NCI-H345 treated with DMSO at 0.1 percent for 48 hours (cell line): ENCODE data around the gene NAALADL2.
"Not testable (repeated sequence)": the region's sequence is repeated elsewhere in the genome, so short reads cannot be mapped to it uniquely, and the experiment has no call there.

Experiments
- DNase-seq: peaks from one replicate; lab custom pipeline; 2025; ENCODE audit not compliant: unreplicated experiment; lab: John Stamatoyannopoulos, UW

Gene NAALADL2

DNA sequence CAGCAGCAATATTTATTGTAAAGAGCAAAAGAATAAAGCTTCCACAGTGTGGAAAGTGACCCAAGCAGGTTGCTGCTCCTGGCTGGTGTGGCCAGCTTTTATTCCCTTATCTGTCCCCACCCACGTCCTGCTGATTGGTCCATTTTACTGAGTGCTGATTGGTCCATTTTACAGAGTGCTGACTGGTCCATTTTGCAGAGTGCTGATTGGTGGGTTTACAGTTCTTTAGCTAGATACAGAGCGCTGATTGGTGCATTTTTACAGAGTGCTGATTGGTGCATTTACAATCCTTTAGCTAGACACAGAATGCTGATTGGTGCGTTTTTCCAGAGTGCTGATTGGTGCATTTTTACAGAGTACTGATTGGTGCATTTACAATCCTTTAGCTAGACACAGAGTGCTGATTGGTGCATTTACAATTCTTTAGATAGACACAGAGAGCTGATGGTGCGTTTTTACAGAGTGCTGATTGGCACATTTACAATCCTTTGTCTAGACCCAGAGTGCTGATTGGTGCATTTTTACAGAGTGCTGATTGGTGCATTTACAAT, 601.8 kb downstream of the NAALADL2 start:
- DNase-seq = not testable (repeated sequence)

DNA sequence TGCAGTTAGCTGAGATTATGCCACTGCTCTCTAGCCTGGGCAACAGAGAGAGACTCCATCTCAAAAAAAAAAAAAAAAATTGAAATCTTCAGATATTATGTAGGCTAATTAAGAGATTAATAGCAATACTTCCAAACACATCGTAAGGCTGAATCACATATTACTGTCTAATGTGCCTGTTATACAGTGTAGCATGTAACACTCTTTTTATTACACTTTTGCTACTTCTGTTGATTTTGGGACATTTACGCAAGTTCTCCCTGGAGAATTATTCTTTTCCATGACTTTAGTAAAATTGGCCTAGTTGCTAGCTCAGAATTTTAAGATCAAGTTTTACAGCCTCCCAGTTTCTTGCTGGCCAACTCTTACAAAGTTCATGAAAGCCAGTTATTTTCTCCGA, 605.2 kb downstream of the NAALADL2 start:
- DNase-seq = no peak

DNA sequence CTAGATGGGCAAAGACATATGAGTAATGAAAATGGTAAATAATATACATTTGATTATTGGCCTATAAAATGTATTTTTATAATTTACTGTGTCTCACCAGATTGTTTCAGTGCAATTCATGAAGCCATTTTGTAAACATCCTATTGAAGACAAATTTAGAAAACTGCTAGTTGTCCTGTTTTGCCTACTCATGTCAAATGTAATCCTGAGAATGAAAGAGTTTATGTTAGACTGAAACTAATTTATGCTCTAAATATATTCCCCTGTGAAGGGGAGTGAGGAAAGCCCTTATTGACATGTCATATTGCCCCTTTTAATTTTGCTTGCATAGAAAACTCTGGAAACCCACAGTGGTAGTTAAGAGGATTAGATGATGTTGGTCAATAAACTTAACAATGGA, 610.0 kb downstream of the NAALADL2 start:
- DNase-seq = no peak

DNA sequence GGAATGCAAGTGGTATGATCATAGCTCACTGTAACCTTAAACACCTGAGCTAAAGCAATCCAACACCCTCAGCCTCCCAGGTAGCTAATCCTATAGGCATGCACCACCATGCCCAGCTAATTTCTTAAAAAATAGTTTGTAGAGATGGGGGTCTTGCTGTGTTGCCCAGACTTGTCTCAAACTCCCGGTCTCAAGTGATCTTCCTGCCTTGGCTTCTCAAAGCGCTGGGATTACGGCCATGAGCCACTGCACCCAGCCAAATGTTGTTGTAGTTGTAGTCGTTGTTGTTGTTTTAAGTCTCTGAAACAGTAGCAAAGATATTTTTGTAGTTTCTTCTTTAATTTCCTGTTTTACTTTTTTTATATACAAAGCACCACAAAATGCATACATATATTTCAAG, 616.6 kb downstream of the NAALADL2 start:
- no peak for DNase-seq

DNA sequence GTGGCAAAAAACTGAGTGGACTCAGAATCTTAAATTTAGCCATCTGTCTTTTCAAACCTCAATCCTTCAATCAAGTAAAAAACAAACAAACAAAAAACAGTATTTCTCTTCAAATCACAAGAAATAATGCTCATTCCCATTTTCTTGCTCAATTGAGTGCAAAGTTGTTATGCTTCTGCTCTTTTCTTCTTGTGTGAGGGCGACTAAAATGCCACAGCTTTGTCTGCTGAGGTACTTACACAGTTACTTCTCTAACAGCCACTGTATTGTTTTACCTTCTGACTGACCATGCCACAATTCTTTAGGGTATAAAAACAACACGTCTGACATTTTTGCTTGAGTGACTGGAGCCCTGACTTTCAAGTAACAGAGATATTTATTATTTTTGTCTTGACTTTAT, 617.4 kb downstream of the NAALADL2 start:
- no peak for DNase-seq

DNA sequence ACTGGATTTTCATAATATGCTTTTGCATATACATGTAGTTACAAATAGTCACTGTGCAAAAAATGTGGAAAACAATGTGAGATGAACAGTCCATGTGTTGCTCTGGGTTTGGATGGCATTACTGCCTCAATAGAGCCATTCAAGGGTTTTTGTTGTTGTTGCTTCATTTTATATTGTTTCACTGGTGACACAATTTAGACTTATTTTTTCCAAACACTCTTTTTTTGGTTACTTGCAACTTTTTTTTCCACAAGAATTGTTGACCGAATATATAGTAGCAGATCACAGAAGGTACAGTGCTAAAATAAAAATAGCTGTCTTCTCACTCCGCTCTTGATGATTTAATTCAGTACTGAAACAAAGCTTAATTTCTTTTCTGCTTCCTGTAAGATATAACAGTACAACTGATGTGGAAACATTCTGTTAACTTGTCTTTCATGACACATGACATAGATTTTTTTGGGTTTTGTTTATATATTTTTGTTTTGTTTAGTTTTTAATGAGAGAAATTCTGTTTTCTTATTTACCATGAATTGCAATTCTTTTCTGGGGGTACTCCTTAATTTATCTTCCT, 618.6 kb downstream of the NAALADL2 start:
- DNase-seq = no peak

DNA sequence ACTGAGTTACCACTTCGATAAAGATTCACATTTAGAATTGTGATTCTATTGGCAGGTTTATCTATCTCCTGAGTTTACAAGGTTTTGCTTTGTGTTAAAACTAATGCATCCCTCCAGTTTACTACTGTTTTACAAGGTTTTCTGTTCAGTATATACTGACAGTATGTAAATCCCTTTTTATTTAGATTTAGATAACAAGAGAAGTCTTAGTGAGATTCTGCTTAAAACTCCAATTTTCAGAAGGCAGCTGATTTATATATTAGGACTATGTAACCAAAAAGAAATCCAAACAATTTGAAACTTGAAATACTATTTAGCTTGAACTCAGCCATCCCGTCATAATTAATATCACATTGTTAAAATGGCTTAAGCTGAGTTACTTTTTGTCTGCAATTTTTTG, 619.2 kb downstream of the NAALADL2 start:
- no peak for DNase-seq

DNA sequence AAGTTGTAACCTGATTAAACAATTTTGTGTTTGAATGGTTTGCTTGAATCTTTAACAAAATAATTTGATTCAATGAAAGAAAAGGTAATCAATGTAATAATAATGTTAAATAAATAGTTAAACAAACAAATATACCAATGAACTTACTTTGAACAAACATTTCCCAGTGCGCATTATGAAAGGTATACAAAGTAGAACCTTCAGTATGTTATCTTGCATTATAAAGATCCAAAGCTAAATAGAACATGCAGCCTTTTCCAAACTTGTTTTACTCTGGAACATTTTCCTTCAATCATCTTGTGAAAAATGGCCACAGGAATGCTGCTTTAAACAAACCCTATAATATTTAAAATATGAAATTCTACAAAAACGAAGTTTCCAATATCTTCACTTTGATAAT, 620.0 kb downstream of the NAALADL2 start:
- no peak for DNase-seq

DNA sequence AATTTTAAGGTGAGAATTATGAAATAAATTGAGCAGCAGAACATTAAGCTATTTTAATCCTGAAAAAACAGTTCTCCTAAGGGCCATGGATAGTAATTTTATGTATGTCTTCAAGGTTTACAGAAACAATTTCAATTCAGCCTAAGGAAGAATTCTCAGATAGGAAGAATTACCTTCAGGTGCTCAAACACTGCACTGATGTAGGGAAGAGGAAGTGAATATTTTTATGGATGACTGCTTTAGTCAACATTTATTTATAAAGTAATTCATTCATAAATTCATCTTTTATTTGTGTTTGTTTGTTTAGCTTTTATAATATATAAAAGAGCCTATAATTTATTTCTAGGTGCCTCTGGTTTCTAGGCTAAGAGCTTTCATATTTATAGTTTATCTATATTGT, 620.7 kb downstream of the NAALADL2 start:
- no peak for DNase-seq

DNA sequence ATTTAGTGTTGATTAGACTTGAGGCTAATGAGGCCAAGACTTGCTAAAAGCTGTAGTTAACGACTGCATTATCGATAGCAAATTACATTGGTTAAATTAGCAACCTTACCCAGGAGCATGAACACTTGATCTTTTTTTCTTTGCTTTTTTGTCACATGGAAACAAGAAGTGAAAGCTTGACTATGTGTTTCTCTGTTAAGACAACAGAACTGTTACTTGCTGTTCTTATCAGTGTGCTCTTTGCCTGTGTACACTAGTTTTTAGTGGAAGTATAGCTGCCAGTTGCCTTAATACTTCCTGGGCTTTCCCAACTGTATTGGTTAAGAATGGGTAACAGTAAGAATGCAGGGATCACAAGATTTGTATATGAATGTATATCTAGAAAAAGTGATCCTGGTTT, 625.5 kb downstream of the NAALADL2 start:
- no peak for DNase-seq

DNA sequence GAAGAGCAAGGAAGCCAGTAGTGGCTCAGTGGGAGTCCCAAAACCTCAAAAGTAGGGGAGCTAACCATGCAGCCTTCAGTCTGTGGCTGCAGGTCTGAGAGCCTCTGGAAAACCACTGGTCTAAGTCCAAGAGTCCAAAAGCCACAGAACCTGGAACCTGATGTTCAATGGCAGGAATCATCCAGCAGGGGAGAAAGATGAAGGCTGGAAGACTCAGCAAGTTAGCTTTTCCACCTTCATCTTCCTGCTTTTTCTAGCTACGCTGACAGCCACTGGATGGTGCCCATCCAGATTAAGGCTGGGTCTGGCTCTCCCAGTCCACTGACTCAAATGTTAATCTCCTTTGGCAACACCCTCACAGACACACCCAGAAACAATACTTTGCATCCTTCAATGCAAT, 626.3 kb downstream of the NAALADL2 start:
- DNase-seq = no peak

DNA sequence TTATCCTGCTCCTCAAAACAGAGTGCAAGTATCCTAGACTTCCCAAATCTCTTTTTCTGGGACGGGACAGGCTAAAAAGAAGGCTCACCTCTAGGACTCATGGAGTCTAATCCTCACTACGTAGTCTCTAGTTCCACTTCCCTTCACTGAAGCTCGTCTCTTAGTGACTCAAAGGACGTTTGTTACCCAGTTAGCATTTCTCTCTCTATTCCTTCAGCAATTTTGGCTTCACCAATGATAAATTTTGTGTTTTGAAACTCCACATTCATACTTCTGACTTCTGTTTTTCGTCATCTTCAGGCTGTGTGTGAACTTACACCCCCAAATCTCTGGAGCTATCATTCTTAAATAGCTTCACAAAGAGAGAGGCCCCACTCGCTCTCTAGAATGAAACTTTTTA, 627.1 kb downstream of the NAALADL2 start:
- no peak for DNase-seq

DNA sequence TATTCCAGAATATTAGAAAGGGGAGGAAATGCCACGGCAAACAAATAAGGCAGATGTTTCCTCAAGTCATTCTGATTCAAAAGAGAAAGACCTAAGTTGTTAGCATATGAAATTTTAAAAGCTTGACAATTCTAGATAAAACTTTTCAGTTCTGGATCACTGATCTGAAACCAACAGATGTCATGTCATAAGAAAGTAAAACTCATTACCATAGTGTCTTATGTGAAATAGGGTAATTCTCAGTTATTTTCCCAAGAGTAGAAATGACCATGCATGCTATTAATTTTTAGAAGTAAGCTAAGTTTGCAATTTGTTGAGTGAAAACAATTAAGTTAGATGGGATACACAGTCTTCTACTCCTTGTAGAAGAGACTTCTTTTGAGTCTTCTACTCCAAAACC, 630.3 kb downstream of the NAALADL2 start:
- DNase-seq = no peak

DNA sequence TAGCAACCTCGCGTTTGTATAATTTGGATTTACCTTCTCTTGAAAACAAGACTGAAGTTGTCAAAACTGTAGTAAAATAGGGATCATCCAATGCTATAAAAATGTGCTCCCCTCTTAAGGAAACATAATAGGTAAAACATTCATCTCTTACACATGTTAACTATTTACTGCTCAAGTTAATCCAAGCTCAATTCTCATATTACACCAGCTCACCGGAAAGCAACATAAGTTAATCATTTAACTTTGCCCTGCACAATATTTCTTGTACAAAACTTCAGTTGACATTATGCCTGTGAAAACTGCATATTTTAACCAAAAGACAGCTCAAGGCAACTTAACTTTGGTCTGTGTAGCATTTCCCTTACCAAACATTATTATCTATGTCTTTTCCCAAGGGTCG, 634.2 kb downstream of the NAALADL2 start:
- DNase-seq = no peak

DNA sequence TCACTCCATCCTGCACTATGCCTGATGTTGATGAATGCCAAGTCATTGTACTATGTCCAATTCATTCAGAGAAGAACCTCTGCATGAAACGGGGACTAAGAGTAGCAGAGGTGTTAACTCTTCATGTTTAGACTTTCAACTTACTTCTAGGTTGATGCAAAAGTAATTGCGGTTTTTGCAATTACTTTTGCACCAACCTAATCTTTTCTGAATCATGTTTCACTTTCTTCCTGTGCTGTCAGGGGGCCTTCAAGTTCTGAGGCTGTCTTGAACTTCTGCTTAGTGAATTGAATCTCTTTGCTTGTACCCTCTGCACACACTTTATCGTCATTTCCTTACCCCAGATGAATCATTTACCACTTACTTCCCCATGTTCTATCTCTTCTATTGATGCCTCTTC, 636.2 kb downstream of the NAALADL2 start:
- DNase-seq = no peak

DNA sequence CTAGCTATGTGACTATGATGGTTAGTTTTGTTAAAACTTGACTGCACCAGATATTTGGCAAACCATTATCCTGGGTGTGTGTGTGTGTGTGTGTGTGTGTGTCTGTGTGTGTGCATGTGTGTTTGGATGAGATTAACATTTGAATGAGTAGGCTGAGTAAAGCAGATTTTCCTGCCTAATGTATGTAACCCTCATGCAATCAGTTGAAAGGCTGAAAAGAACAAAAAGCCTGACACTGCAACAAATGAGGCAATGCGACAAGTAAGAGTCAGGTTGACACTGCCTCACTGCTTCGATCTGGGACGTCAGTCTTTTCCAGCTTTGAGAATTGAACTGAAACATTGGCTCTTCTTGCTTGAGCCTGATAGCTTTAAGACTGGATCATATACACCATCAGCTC, 643.0 kb downstream of the NAALADL2 start:
- DNase-seq = no peak

DNA sequence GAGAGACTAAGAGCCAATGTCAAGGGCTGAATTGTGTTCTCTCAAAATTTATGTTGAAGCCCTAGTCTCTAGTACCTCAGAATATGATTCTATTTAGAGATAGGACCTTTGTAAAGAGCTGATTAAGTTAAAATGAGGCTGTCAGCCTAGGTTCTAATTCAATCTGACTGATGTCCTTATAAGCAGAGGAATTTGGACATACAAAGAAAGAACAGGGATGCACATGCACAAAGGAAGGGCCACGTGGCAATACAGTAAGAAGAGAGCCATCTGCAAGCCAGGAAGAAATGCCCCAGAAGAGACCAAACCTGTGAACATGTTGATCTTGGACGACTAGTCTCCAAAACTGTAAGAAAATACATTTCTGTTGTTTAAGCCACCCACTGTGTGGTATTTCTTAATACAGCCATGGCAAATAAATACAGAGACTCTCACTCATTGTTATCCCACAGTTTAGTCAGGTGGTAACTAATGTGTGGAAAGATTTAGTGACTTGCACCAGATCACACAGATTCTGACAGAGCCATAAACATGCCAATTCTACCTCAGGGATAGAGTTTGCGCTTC, 652.2 kb downstream of the NAALADL2 start:
- DNase-seq = no peak

DNA sequence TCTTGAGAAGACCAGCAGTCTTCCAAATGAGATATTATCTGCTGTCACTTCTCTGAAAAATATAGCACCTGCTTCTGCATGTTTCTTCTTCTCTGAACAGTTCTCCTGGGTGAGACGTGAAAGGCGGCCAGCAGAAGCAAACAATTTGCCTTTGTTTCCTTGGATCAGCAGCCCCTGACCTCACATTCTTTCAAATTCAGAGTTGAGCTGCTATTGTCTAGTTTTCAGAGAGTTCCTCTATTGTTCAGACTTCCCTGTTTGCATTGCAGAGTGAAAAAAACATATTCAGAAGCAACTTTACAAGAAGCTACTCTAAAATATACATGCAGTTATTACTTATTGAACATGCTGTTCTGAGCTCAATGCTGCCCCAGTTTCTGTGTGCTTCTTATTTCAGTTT, 653.6 kb downstream of the NAALADL2 start:
- DNase-seq = no peak

DNA sequence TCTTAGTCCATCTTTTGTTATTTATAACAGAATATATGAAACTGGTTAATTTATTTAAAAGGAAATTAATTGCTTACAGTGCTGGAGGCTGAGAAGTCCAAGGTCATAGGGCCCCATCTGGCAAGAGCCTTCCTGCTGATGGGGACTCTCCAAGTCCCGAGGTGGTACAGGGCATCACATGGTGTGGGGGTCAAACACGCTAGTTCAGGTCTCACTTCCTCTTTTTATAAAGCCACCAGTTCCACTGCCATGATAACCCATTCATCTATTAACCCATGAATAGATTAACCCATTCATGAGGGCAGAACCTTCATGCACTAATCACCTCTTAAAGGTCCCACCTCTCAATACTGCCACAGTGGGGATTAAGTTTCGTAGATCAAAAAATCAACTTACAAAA, 659.3 kb downstream of the NAALADL2 start:
- no peak for DNase-seq

DNA sequence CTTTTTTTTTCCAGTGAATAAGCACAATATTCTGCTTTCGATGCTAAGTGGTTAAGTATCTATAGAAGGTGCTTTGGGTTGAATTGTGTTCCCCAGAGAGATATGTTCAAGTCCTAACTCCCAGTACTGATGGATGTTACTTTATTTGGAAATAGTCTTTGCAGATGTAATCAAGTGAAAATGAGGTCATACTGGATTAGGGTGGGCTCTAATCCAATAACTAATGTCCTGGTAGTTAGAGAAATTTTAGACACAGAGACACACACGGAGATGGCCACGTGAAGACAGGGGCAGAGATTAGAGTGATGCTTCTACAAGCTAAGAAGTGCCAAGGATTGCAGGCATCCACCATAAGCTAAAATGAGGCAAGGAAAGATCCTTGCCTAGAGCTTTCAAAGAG, 662.3 kb downstream of the NAALADL2 start:
- DNase-seq = no peak

DNA sequence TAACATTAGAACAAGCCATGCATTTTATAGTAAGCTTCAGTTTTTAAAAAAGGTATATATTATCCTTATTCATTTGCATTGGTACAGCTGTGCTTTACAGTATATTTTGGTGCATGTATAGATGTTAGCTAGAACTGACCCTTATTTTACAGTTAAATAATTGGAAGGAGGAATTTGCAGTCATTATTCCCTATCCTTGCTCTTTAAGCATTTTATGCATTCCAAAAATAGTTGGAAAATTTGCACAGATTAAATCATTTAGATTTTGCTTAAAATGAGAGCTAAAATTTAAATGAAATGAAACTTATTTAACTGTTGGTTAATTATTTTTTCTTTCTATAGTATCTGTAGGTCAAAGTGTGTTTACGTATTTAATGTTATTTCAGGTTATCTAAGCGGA, 667.1 kb downstream of the NAALADL2 start:
- DNase-seq = no peak

DNA sequence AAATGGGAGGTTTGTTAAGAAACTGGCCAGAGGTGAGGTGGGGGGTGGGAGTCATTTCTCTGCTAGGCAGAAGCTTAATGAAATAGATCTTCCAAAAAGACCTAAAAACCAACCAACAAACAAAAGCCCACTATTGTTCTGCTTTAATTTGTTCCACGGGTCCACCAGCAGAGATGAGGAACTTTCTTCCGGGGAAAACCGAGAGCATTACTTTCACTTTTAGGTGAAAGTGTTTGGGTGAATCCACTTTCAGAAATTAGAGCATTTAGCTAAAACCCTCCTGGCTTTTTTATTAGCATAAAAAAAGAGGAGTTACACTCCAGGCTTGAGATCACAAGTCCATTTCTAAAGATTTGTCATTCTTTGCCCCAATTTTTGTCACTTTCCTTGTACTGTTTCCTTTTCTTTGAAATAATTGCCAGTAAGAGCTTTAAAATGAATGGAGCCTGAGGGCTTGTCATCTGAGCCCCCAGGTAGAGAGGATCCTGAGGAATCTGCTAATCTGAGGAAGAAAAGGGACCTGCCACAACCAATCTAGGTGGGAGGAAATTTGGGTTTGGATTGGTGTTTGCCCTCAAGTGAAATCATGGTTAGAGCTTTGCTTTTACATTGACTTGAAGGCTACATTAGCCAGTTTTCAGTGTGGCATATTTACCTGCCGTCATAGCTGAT, 667.6 kb downstream of the NAALADL2 start:
- DNase-seq = no peak

DNA sequence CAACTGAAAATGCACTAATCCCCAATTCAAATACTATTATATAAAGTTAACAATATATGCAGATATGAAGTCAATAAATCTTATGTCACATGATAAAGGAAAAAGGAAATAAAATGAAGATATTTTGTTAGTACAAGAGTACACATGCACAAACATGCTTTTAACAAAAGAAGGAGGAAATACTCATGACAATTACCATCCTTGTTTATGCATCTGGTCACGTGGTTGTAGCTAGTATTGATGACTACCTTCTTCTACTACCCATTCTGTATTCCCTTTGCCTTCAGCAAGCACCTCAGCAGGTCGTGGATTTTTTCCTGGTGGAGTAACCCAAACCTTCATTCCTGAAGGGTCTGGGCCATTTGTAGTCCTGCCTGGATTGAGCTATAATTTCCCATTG, 669.6 kb downstream of the NAALADL2 start:
- DNase-seq = not testable (repeated sequence)
